Measurements from ENCODE around the gene SUGCT. TPM values are rescaled to one million over a fixed set of nuclear protein-coding genes. Genes with fewer than 3 reads are reported as not detected.

The SUGCT gene
- total RNA-seq, 1 experiment from 2014 or later = 1.5 TPM

DNA sequence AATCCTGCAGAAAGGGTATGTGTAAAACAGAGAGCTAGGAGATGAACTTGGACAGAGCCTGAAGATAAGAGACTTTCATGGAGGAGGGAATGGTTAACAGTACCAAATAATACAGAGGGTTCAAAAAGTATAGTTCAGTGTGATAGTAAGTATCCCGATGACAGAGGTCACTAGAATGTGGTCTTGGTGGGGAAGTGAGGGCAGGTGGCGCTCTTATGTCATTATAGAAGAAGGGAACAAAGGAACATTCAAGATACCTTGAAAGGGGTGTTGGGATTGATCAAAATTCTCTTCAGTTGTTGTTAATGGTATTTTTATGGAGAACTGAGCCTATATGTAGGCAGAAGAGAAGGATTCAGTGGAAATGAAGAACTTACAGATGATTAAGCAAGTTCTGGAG, 312.5 kb downstream of the SUGCT start:
- H3K9me3 ChIP-seq (ENCODE audit: low read depth, low read length, poor library complexity, severe bottlenecking) = no peaks in the 10 kb centered on the region
- BruUV-seq (replicated peaks) = no TSS peak
- H3K4me1 ChIP-seq (ENCODE audit: insufficient read depth, low read length, poor library complexity, severe bottlenecking) = no peaks in the 10 kb centered on the region
- no peak for DNase-seq (ENCODE audit: low spot score)
- intact Hi-C loops (cut with micrococcal nuclease; ENCODE audit: unreplicated experiment) = no loop called here
- H3K27me3 ChIP-seq (replicated peaks; ENCODE audit: insufficient read depth, low read depth, low read length, poor library complexity) = no peaks in the 10 kb centered on the region
- POLR2A ChIA-PET (ENCODE audit: low non-redundant PET) = no interaction called here
- no peaks in the 10 kb centered on the region for H3K36me3 ChIP-seq (ENCODE audit: insufficient read depth, low read length, poor library complexity, severe bottlenecking)
- H3K4me3 ChIP-seq (ENCODE audit: low read depth, low read length, poor library complexity, severe bottlenecking) = no peak overlapping the region
- TF ChIP-seq EZH2 (IDR thresholded peaks at IDR 0.05; ENCODE audit: borderline replicate concordance, low read depth, low read length, poor library complexity, severe bottlenecking) = no peak
- TF ChIP-seq, protein P1, sequence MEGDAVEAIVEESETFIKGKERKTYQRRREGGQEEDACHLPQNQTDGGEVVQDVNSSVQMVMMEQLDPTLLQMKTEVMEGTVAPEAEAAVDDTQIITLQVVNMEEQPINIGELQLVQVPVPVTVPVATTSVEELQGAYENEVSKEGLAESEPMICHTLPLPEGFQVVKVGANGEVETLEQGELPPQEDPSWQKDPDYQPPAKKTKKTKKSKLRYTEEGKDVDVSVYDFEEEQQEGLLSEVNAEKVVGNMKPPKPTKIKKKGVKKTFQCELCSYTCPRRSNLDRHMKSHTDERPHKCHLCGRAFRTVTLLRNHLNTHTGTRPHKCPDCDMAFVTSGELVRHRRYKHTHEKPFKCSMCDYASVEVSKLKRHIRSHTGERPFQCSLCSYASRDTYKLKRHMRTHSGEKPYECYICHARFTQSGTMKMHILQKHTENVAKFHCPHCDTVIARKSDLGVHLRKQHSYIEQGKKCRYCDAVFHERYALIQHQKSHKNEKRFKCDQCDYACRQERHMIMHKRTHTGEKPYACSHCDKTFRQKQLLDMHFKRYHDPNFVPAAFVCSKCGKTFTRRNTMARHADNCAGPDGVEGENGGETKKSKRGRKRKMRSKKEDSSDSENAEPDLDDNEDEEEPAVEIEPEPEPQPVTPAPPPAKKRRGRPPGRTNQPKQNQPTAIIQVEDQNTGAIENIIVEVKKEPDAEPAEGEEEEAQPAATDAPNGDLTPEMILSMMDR (conservative IDR thresholded peaks at IDR 0.05; ENCODE audit: low read depth, low read length) = 0 out of 2 replicates have a peak, but pooled peaks have one; percentile 23
- no peak overlapping the region for H3K27ac ChIP-seq (ENCODE audit: low read depth, low read length, poor library complexity, severe bottlenecking)
- CTCF ChIA-PET = no interaction called here

DNA sequence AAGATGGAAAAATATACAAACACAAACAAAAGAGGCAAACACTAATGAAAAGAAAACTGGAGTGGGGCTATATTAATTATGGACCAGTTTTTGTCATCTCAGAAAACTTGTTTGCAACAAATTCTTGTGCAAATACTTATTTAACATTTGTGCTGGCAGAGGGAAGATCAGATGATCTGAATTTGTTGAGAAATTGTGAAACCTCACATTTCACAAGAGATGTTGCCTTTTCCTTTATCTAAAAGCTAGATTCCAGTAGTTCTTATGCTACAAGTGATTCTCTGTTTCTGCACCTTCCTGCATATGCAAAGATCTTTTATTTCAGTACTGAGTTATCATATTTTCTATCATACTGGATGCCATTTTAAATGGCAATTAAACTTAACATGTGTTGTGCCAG, 320.7 kb downstream of the SUGCT start:
- H3K27ac ChIP-seq (ENCODE audit: low read depth, low read length, poor library complexity, severe bottlenecking) = no peak overlapping the region
- H3K36me3 ChIP-seq (ENCODE audit: insufficient read depth, low read length, poor library complexity, severe bottlenecking) = no peaks in the 10 kb centered on the region
- no peak overlapping the region for H3K4me3 ChIP-seq (ENCODE audit: low read depth, low read length, poor library complexity, severe bottlenecking)
- no peak for TF ChIP-seq EZH2 (IDR thresholded peaks at IDR 0.05; ENCODE audit: borderline replicate concordance, low read depth, low read length, poor library complexity, severe bottlenecking)
- TF ChIP-seq, protein P1 (conservative IDR thresholded peaks at IDR 0.05; ENCODE audit: low read depth, low read length) = no peak
- no peaks in the 10 kb centered on the region for H3K27me3 ChIP-seq (replicated peaks; ENCODE audit: insufficient read depth, low read depth, low read length, poor library complexity)
- no peaks in the 10 kb centered on the region for H3K9me3 ChIP-seq (ENCODE audit: low read depth, low read length, poor library complexity, severe bottlenecking)
- DNase-seq (ENCODE audit: low spot score) = no peak
- no peaks in the 10 kb centered on the region for H3K4me1 ChIP-seq (ENCODE audit: insufficient read depth, low read length, poor library complexity, severe bottlenecking)
- BruUV-seq (replicated peaks) = no TSS peak
- POLR2A ChIA-PET (ENCODE audit: low non-redundant PET) = no interaction called here
- CTCF ChIA-PET = no interaction called here
- intact Hi-C loops (cut with micrococcal nuclease; ENCODE audit: unreplicated experiment) = no loop called here

- no peak overlapping the region for H3K27ac ChIP-seq (ENCODE audit: low read depth, low read length, poor library complexity, severe bottlenecking)
- H3K9me3 ChIP-seq (ENCODE audit: low read depth, low read length, poor library complexity, severe bottlenecking) = no peaks in the 10 kb centered on the region
- H3K4me3 ChIP-seq (ENCODE audit: low read depth, low read length, poor library complexity, severe bottlenecking) = no peak overlapping the region
- CTCF ChIA-PET = no interaction called here
- H3K36me3 ChIP-seq (ENCODE audit: insufficient read depth, low read length, poor library complexity, severe bottlenecking) = no peaks in the 10 kb centered on the region
- POLR2A ChIA-PET (ENCODE audit: low non-redundant PET) = no interaction called here
- intact Hi-C loops (cut with micrococcal nuclease; ENCODE audit: unreplicated experiment) = no loop called here
- BruUV-seq (replicated peaks) = no TSS peak
- DNase-seq (ENCODE audit: low spot score) = no peak
- H3K4me1 ChIP-seq (ENCODE audit: insufficient read depth, low read length, poor library complexity, severe bottlenecking) = no peaks in the 10 kb centered on the region
- H3K27me3 ChIP-seq (replicated peaks; ENCODE audit: insufficient read depth, low read depth, low read length, poor library complexity) = no peaks in the 10 kb centered on the region
- no peak for TF ChIP-seq EZH2 (IDR thresholded peaks at IDR 0.05; ENCODE audit: borderline replicate concordance, low read depth, low read length, poor library complexity, severe bottlenecking)
- TF ChIP-seq, protein P1 (conservative IDR thresholded peaks at IDR 0.05; ENCODE audit: low read depth, low read length) = no peak
These were observed 323.1 kb downstream of the SUGCT start for GRCh38 chr7:40457776-40458480.

Data from A673 (cell line).